Body of pancreas (tissue), 4 donors: ENCODE data around the gene PLAU. TPM values are rescaled to one million over a fixed set of nuclear protein-coding genes. Genes with fewer than 3 reads are reported as not detected.

Experiments
- ATAC-seq: fragments of 150-250 bp; one replicate; pipeline ENCODE4 v1.9.1; 2016
- DNase-seq, 4 donors: peaks; one replicate each; pipeline ENCODE4 v3.0.0-alpha.2; 2019
- H3K27ac ChIP-seq, 4 donors: fragments of 200-600 bp; sonication (generic); 1 replicate in 3 of 4; 2 replicates in 1 of 4; pipeline versions ENCODE4 v1.5.1 to v1.6.1; 2016 to 2019; ENCODE audit warnings: mild to moderate bottlenecking in 1 of 4, mixed read lengths in 1 of 4, moderate library complexity in 1 of 4
- H3K27me3 ChIP-seq, 2 donors: fragments of 200-600 bp; sonication (generic); one replicate each; pipeline ENCODE4 v1.6.0; 2016; ENCODE audit warnings: mild to moderate bottlenecking in 1 of 2
- H3K36me3 ChIP-seq, 2 donors: fragments of 200-600 bp; sonication (generic); replicated peaks in 1 of 2; 2 replicates each; pipeline ENCODE4 v1.5.1; 2016; ENCODE audit warnings: low read depth in 2 of 2; ENCODE audit not compliant: insufficient read depth in 1 of 2
- H3K4me1 ChIP-seq: fragments of 200-600 bp; sonication (generic); one replicate; pipeline ENCODE4 v1.6.0; 2016
- H3K4me3 ChIP-seq, 2 donors: fragments of 200-600 bp; sonication (generic); 1 replicate in 1 of 2; 2 replicates in 1 of 2; pipeline ENCODE4 v1.5.1; 2016 to 2019
- H3K9me3 ChIP-seq, 3 donors: fragments of 200-600 bp; sonication (generic); 1 replicate in 2 of 3; 2 replicates in 1 of 3; pipeline ENCODE4 v1.5.1; 2016
- CTCF ChIP-seq, 7 experiments: fragments of 450-650 bp in 4 of 7; fragments of 200-600 bp in 3 of 7; sonication (generic) in 3 of 7; IDR thresholded peaks; one replicate each; pipeline ENCODE4 v1.5.1; 2016 to 2019; ENCODE audit warnings: antibody characterized with exemption in 7 of 7
- POLR2A ChIP-seq, 3 donors: fragments of 450-650 bp; IDR thresholded peaks; one replicate each; pipeline ENCODE4 v1.6.1; 2016; ENCODE audit warnings: antibody characterized with exemption in 3 of 3, mild to moderate bottlenecking in 2 of 3
- WGBS, 2 donors: methylation state at CpG; one replicate each; pipeline ENCODE4 v1.1.5; 2017; 5-methylcytosine and 5-hydroxymethylcytosine counted together
- intact Hi-C: fragments of 100-400 bp; cut with DNase I; formaldehyde crosslinking; loops from one replicate; pipeline ENCODE4 v1.15.1; 2023
- total RNA-seq, 2 donors: library from RNA; depleted of rRNA; stranded (reverse); fragments of >200 nt; gene quantifications; one replicate each; pipeline ENCODE4 v1.1.0, GENCODE V29; 2016

PLAU gene
- total RNA-seq, 2 donors from 2014 or later, result 1.6 to 4.3 TPM

GRCh38 chr10:73876157-73876556, 34.8 kb upstream of the PLAU start:
- Histone ChIP-seq H3K4me1 (peaks cover 30% of the 10 kb centered on the region), H3K36me3 (no peaks in the 10 kb centered on the region), H3K9me3 (no peaks in the 10 kb centered on the region), H3K4me3 (no peak overlapping the region), H3K27ac (no peak overlapping the region), H3K27me3 (no peaks in the 10 kb centered on the region)
- intact Hi-C loops, result no loop called here
- no peak for TF ChIP-seq CTCF (IDR thresholded peaks at IDR 0.05)
- no peak for TF ChIP-seq POLR2A (IDR thresholded peaks at IDR 0.05)
- WGBS, 2 donors, result 40 to 54% methylated on average over 2 to 4 of the region's 4 CpGs
- DNase-seq, result no peak
- ATAC-seq, result no peak

- no peaks in the 10 kb centered on the region for H3K9me3 ChIP-seq
- intact Hi-C loops, result no loop called here
- no peaks in the 10 kb centered on the region for H3K27me3 ChIP-seq
- H3K27ac ChIP-seq, result no peak overlapping the region
- H3K4me1 ChIP-seq, result peaks cover 27% of the 10 kb centered on the region
- TF ChIP-seq CTCF (IDR thresholded peaks at IDR 0.05), result no peak
- TF ChIP-seq POLR2A (IDR thresholded peaks at IDR 0.05), result no peak
- no peaks in the 10 kb centered on the region for H3K36me3 ChIP-seq
- DNase-seq (no peak), ATAC-seq (no peak)
- H3K4me3 ChIP-seq, result no peak overlapping the region
These were observed 34.4 kb upstream of the PLAU start for GRCh38 chr10:73876566-73876965.

- TF ChIP-seq CTCF (IDR thresholded peaks at IDR 0.05) (no peak), POLR2A (IDR thresholded peaks at IDR 0.05) (no peak)
- Histone ChIP-seq H3K4me1 (peaks cover 23% of the 10 kb centered on the region), H3K27me3 (no peaks in the 10 kb centered on the region), H3K27ac (no peak overlapping the region), H3K4me3 (no peak overlapping the region), H3K36me3 (no peaks in the 10 kb centered on the region), H3K9me3 (no peaks in the 10 kb centered on the region)
- intact Hi-C loops, result no loop called here
- DNase-seq (no peak), ATAC-seq (no peak)
- WGBS, 2 donors, result 76 to 79% methylated on average over 4 of the region's 4 CpGs
These were observed 34.0 kb upstream of the PLAU start for GRCh38 chr10:73876971-73877370.

- H3K27ac ChIP-seq, result no peak overlapping the region
- 73 to 81% methylated on average over 9 of the region's 9 CpGs for WGBS, 2 donors
- intact Hi-C loops, result no loop called here
These were observed 33.3 kb upstream of the PLAU start for GRCh38 chr10:73877533-73878160.

More at GRCh38 chr10:73877533-73878160, 33.3 kb upstream of the PLAU start:
- Histone ChIP-seq H3K27me3 (no peaks in the 10 kb centered on the region), H3K9me3 (no peaks in the 10 kb centered on the region), H3K36me3 (no peaks in the 10 kb centered on the region), H3K4me1 (peaks cover 17% of the 10 kb centered on the region), H3K4me3 (no peak overlapping the region)
- ATAC-seq, result no peak
- TF ChIP-seq POLR2A (IDR thresholded peaks at IDR 0.05), result no peak
- no peak for TF ChIP-seq CTCF (IDR thresholded peaks at IDR 0.05)
- no peak for DNase-seq
